HUES48 (cell line): ENCODE results near the gene LHFPL6.

Experiments used
- H3K27ac ChIP-seq: one replicate; pipeline ENCODE4 v1.7.0; 2013; ENCODE audit warnings: low read depth, low read length, inconsistent platforms
- H3K27me3 ChIP-seq: 2 replicates; pipeline ENCODE4 v1.6.1; 2013; ENCODE audit warnings: mild to moderate bottlenecking, low read length; ENCODE audit not compliant: control insufficient read depth, insufficient read depth
- H3K36me3 ChIP-seq: 2 replicates; pipeline ENCODE4 v1.6.1; 2013; ENCODE audit warnings: low read length; ENCODE audit not compliant: control insufficient read depth, insufficient read depth
- H3K4me1 ChIP-seq: 2 replicates; pipeline ENCODE4 v1.6.1; 2013; ENCODE audit warnings: mild to moderate bottlenecking, low read length; ENCODE audit not compliant: control insufficient read depth, insufficient read depth
- H3K4me3 ChIP-seq: 2 replicates; pipeline ENCODE4 v1.5.1; 2013; ENCODE audit warnings: mild to moderate bottlenecking, low read depth, low read length
- H3K9ac ChIP-seq: 2 replicates; pipeline ENCODE4 v1.6.1; 2013; ENCODE audit warnings: mild to moderate bottlenecking, low read depth, low read length, moderate library complexity
- H3K9me3 ChIP-seq: 2 replicates; pipeline ENCODE4 v1.6.1; 2013; ENCODE audit warnings: low read length; ENCODE audit not compliant: control insufficient read depth, insufficient read depth

The LHFPL6 gene

DNA sequence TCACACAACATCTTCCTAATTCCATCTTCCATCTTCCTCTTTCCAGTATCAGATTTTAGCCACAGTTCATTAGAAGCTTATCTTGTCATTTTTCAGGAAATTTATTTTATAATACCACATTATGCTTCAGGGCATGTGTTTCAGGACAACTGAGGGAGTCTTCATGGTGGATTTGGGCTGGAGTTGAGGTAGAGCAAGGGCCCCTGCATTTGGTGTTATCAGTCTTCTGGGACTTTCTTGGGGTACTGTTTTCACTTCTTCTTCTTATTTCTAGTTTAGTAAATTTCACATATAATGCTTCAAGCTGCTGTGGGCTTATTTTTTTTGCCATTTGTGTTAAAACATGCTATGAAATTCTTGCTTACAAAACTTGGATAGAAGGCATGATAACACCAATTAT is 188.7 kb downstream of the LHFPL6 start:
- Histone ChIP-seq H3K4me1 (peaks cover 56% of the 10 kb centered on the region), H3K9me3 (no peaks in the 10 kb centered on the region), H3K9ac (no peak overlapping the region), H3K36me3 (no peaks in the 10 kb centered on the region), H3K27me3 (no peaks in the 10 kb centered on the region; the same call in 1 of the 2 replicates), H3K4me3 (no peak overlapping the region), H3K27ac (no peak overlapping the region)

DNA sequence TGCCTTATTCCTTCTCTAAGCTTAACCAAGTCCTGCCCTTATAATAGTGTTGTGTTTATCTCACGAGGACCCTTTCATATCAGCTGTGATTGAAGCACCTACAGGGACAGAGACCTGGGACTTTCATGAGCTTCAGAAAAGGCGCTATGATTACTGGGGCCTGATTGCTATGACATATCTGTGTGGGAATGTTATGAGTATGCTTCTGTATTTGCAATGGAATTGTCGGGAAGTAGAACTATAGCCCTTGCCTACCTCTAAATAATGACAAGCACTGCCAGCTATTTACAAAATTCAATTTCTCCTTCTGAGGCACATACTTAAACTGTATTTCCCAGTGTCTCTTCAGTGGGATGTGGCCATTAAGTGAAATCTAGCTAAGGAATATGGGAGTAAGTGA is 191.5 kb downstream of the LHFPL6 start:
- no peak overlapping the region for H3K4me3 ChIP-seq
- no peaks in the 10 kb centered on the region for H3K36me3 ChIP-seq

GRCh38 chr13:39410964-39411363 is 192.0 kb downstream of the LHFPL6 start:
- peak overlapping the region; percentile 48 for H3K27ac ChIP-seq
- no peaks in the 10 kb centered on the region for H3K9me3 ChIP-seq
- no peaks in the 10 kb centered on the region for H3K27me3 ChIP-seq
- H3K9ac ChIP-seq = no peak overlapping the region
- H3K36me3 ChIP-seq = no peaks in the 10 kb centered on the region
- peaks cover 36% of the 10 kb centered on the region for H3K4me1 ChIP-seq
- H3K4me3 ChIP-seq = no peak overlapping the region

More for the DNA sequence above, 191.5 kb downstream of the LHFPL6 start:
- Histone ChIP-seq H3K27ac (no peak overlapping the region), H3K4me1 (peaks cover 35% of the 10 kb centered on the region), H3K9ac (no peak overlapping the region), H3K27me3 (no peaks in the 10 kb centered on the region), H3K9me3 (no peaks in the 10 kb centered on the region)

GRCh38 chr13:39410096-39410901 is 192.7 kb downstream of the LHFPL6 start:
- Histone ChIP-seq H3K4me1 (peaks cover 38% of the 10 kb centered on the region), H3K36me3 (no peaks in the 10 kb centered on the region), H3K4me3 (peak overlapping the region; percentile 2; the same call in 1 of the 2 replicates), H3K9ac (no peak overlapping the region), H3K27me3 (no peaks in the 10 kb centered on the region), H3K9me3 (no peaks in the 10 kb centered on the region), H3K27ac (peak overlapping the region; percentile 48)

GRCh38 chr13:39408512-39408911 is 194.5 kb downstream of the LHFPL6 start:
- Histone ChIP-seq H3K36me3 (no peaks in the 10 kb centered on the region), H3K27ac (no peak overlapping the region), H3K27me3 (no peaks in the 10 kb centered on the region), H3K9ac (no peak overlapping the region), H3K4me3 (no peak overlapping the region), H3K4me1 (peaks cover 39% of the 10 kb centered on the region), H3K9me3 (no peaks in the 10 kb centered on the region)

DNA sequence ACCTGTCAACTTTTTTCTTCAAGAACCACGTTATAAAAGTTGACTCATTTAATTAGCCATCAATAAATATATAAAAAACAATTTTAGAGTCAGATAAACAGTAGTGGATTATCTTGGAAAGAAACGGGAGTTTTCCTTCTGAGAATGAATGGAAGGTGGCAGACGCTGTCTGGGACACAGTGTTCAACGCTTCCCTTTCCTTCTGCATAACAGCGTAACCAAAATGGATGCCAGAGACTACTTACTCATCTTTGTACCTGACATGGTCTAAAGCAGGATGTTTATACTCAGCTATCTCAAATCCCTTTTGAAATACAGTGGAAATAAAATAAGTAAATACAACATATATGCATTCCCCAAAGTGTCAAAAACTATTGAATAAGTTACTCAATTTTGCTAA is 195.2 kb downstream of the LHFPL6 start:
- Histone ChIP-seq H3K36me3 (no peaks in the 10 kb centered on the region), H3K4me1 (peaks cover 39% of the 10 kb centered on the region), H3K4me3 (no peak overlapping the region), H3K27me3 (no peaks in the 10 kb centered on the region), H3K27ac (no peak overlapping the region), H3K9me3 (no peaks in the 10 kb centered on the region), H3K9ac (no peak overlapping the region)

- peaks cover 36% of the 10 kb centered on the region for H3K4me1 ChIP-seq
- H3K4me3 ChIP-seq = no peak overlapping the region
- no peak overlapping the region for H3K9ac ChIP-seq
- no peaks in the 10 kb centered on the region for H3K9me3 ChIP-seq
- no peaks in the 10 kb centered on the region for H3K27me3 ChIP-seq
- H3K27ac ChIP-seq = no peak overlapping the region
- no peaks in the 10 kb centered on the region for H3K36me3 ChIP-seq
Observed at GRCh38 chr13:39407138-39407537, 195.9 kb downstream of the LHFPL6 start.

DNA sequence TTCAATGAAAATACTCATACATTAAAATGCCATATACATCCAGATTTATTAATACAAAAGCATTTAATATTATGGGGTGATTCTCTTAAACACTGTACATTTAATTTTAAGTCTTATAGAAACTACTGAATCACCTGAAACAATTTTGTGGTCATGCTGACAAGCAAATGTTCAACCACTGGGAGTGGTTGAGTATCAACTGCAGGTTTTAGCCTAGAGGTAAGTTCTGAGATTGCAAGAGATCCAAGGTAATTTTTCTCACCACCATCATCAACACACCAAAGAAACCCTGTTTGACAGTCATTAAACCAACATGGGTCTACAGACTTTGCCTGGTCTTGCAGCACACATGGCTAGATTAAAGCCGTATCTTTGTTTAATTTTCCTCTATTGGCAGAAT is 196.3 kb downstream of the LHFPL6 start:
- Histone ChIP-seq H3K4me3 (no peak overlapping the region), H3K4me1 (peaks cover 34% of the 10 kb centered on the region), H3K36me3 (no peaks in the 10 kb centered on the region), H3K9ac (no peak overlapping the region), H3K9me3 (no peaks in the 10 kb centered on the region), H3K27me3 (no peaks in the 10 kb centered on the region), H3K27ac (no peak overlapping the region)

DNA sequence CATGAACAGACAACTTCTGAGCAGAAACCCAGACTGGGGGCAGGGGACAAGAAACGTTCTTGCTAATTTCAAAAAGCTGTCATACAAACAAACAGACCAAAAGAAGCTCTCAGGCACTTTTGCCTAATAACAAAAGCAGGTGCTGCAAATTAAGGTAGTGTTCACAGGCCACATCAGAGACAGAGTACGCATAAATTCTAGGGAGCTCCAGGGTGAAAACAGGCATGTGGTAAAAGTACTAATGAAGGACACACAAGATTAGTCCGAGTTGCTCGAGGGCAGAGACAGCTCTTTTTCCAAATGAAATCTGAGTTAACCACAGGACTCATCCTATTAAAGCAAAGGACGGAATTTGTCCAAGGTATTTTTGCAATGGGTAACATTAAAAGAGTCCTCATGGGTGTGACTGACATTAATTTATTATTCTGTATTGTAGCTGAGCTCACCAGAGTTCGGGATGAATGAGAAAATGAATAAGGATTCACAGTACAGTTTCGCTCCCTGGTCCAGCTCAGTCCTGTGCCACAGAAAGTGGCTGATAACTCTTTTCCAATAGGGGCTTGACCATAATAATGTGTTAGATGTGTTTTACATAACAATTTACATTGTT is 197.3 kb downstream of the LHFPL6 start:
- no peak overlapping the region for H3K4me3 ChIP-seq
- H3K27me3 ChIP-seq = no peaks in the 10 kb centered on the region
- H3K27ac ChIP-seq = no peak overlapping the region
- peaks cover 35% of the 10 kb centered on the region for H3K4me1 ChIP-seq
- no peak overlapping the region for H3K9ac ChIP-seq
- H3K36me3 ChIP-seq = no peaks in the 10 kb centered on the region
- no peaks in the 10 kb centered on the region for H3K9me3 ChIP-seq

- H3K36me3 ChIP-seq = no peaks in the 10 kb centered on the region
- no peak overlapping the region for H3K9ac ChIP-seq
- no peak overlapping the region for H3K4me3 ChIP-seq
- H3K27me3 ChIP-seq = no peaks in the 10 kb centered on the region
- no peaks in the 10 kb centered on the region for H3K9me3 ChIP-seq
- H3K4me1 ChIP-seq = peaks cover 29% of the 10 kb centered on the region
- H3K27ac ChIP-seq = no peak overlapping the region
Observed at GRCh38 chr13:39405107-39405506, 197.9 kb downstream of the LHFPL6 start.

GRCh38 chr13:39403106-39403505 is 199.9 kb downstream of the LHFPL6 start:
- Histone ChIP-seq H3K4me1 (peaks cover 21% of the 10 kb centered on the region), H3K27ac (no peak overlapping the region), H3K9ac (no peak overlapping the region), H3K4me3 (no peak overlapping the region), H3K27me3 (peaks cover under 1% of the 10 kb centered on the region; the same call in 1 of the 2 replicates), H3K36me3 (no peaks in the 10 kb centered on the region), H3K9me3 (no peaks in the 10 kb centered on the region)
